Keratinocyte (primary cell): ENCODE measurements around the gene NLRP3. TPM values are rescaled to one million over a fixed set of nuclear protein-coding genes. Genes with fewer than 3 reads are reported as not detected.

Experiments
- DNase-seq: peaks from one replicate; pipeline ENCODE4 v3.0.0-alpha.2; 2011; ENCODE audit warnings: low read depth, missing footprints, low spot score
- FAIRE-seq: peaks from 2 replicates; lab custom pipeline; 2011; peaks lifted over from hg19 to GRCh38; lab: Jason Lieb, UNC
- H2AFZ ChIP-seq: 2 replicates; pipeline ENCODE4 v1.6.0; 2012; ENCODE audit warnings: low read length, control low read depth, inconsistent platforms; ENCODE audit not compliant: control insufficient read depth
- H3K27ac ChIP-seq: 2 replicates; pipeline ENCODE4 v1.5.1; 2011; ENCODE audit warnings: low read length; ENCODE audit not compliant: control insufficient read depth, insufficient read depth
- H3K27me3 ChIP-seq: 3 replicates; pipeline ENCODE4 v1.6.0; 2011; ENCODE audit warnings: low read length; ENCODE audit not compliant: control insufficient read depth, insufficient read depth; ENCODE audit errors: extremely low read depth
- H3K36me3 ChIP-seq, 2 experiments: 2 replicates in 1 of 2; 3 replicates in 1 of 2; pipeline ENCODE4 v1.5.1; 2011; ENCODE audit warnings: low read length in 2 of 2, mild to moderate bottlenecking in 1 of 2; ENCODE audit not compliant: control insufficient read depth in 2 of 2, insufficient read depth in 2 of 2; ENCODE audit errors: extremely low read depth in 1 of 2
- H3K4me1 ChIP-seq: 3 replicates; pipeline ENCODE4 v1.5.1; 2011; ENCODE audit warnings: low read length; ENCODE audit not compliant: control insufficient read depth, insufficient read depth; ENCODE audit errors: extremely low read depth
- H3K4me2 ChIP-seq: 3 replicates; pipeline ENCODE4 v1.6.0; 2011; ENCODE audit warnings: low read depth, low read length; ENCODE audit not compliant: control insufficient read depth, insufficient read depth; ENCODE audit errors: extremely low read depth
- H3K4me3 ChIP-seq, 3 experiments: fragments of 200-600 bp in 1 of 3; sonication (generic) in 1 of 3; 2 replicates in 2 of 3; 3 replicates in 1 of 3; pipeline ENCODE4 v1.5.1; 2011 to 2016; ENCODE audit warnings: low read length in 3 of 3, mild to moderate bottlenecking in 3 of 3, control low read depth in 2 of 3, inconsistent platforms in 1 of 3, low read depth in 1 of 3, mixed read lengths in 1 of 3, mixed run types in 1 of 3, moderate library complexity in 1 of 3; ENCODE audit not compliant: control insufficient read depth in 2 of 3, insufficient read depth in 2 of 3; ENCODE audit errors: extremely low read depth in 1 of 3
- H3K79me2 ChIP-seq: 2 replicates; pipeline ENCODE4 v1.6.0; 2012; ENCODE audit warnings: low read length; ENCODE audit not compliant: control insufficient read depth, insufficient read depth
- H3K9ac ChIP-seq: 3 replicates; pipeline ENCODE4 v1.6.0; 2011; ENCODE audit warnings: low read length; ENCODE audit not compliant: control insufficient read depth, insufficient read depth; ENCODE audit errors: extremely low read depth
- H3K9me1 ChIP-seq: 3 replicates; pipeline ENCODE4 v1.6.0; 2011; ENCODE audit warnings: low read length; ENCODE audit not compliant: control insufficient read depth, insufficient read depth; ENCODE audit errors: extremely low read depth
- H3K9me3 ChIP-seq: 2 replicates; pipeline ENCODE4 v1.5.1; 2012; ENCODE audit warnings: low read depth, low read length; ENCODE audit not compliant: control insufficient read depth
- H4K20me1 ChIP-seq: 3 replicates; pipeline ENCODE4 v1.6.0; 2011; ENCODE audit warnings: low read length; ENCODE audit not compliant: control insufficient read depth, insufficient read depth; ENCODE audit errors: extremely low read depth
- CTCF ChIP-seq, 3 experiments: IDR thresholded peaks in 1 of 3; conservative IDR thresholded peaks in 1 of 3; optimal IDR thresholded peaks in 1 of 3; 2 replicates in 2 of 3; 3 replicates in 1 of 3; pipeline versions ENCODE3 to v1.5.1; 2011; ENCODE audit warnings: low read length in 3 of 3, mild to moderate bottlenecking in 3 of 3, moderate library complexity in 2 of 3, control low read depth in 1 of 3, inconsistent platforms in 1 of 3; ENCODE audit not compliant: insufficient read depth in 2 of 3; ENCODE audit errors: extremely low read depth in 1 of 3
- EZH2 ChIP-seq: IDR thresholded peaks from one replicate; pipeline ENCODE4 v1.6.1; 2012; ENCODE audit warnings: inconsistent platforms, mild to moderate bottlenecking, low read length, moderate library complexity
- dilution Hi-C: fragments of 300-500 bp; cut with MboI; formaldehyde crosslinking; loops from one replicate; pipeline ENCODE4 v1.7.0; 2020; ENCODE audit warnings: low sequenced_read_pairs; ENCODE audit not compliant: extremely low pct_ligation_motif_present
- polyA plus RNA-seq, 5 experiments: library from polyadenylated mRNA; depleted of rRNA in 3 of 5; stranded (reverse) in 3 of 5; stranded (forward) in 1 of 5; unstranded in 1 of 5; fragments of >200 nt; gene quantifications; 1 replicate in 1 of 5; 2 replicates in 3 of 5; 3 replicates in 1 of 5; pipeline versions ENCODE4 v1.2.1 to v1.2.3, GENCODE V29; 2011 to 2012; ENCODE audit warnings: missing spikeins in 2 of 5, low read depth in 1 of 5, low replicate concordance in 1 of 5

NLRP3 gene
- polyA plus RNA-seq, 1 donor (not counting 4 experiments of a cell fraction or from before 2014, with no cell fraction given) = 0.03 TPM

GRCh38 chr1:247443641-247444040 is 27.7 kb downstream of the NLRP3 start:
- no peaks in the 10 kb centered on the region for H3K9me3 ChIP-seq
- no peak overlapping the region for H3K4me2 ChIP-seq
- no peaks in the 10 kb centered on the region for H3K79me2 ChIP-seq
- no peak overlapping the region for H3K9ac ChIP-seq
- FAIRE-seq (no peak), DNase-seq (no peak)
- dilution Hi-C loops = no loop called here
- H3K9me1 ChIP-seq = no peaks in the 10 kb centered on the region
- H3K27me3 ChIP-seq = no peaks in the 10 kb centered on the region
- no peak overlapping the region for H3K4me3 ChIP-seq
- no peak overlapping the region for H2AFZ ChIP-seq
- no peak for TF ChIP-seq CTCF (optimal IDR thresholded peaks at IDR 0.05 in 1 of 3, IDR thresholded peaks at IDR 0.05 in 1 of 3, conservative IDR thresholded peaks at IDR 0.05 in 1 of 3; ENCODE audit: extremely low read depth in 1 of 3, insufficient read depth in 2 of 3, low read length in 3 of 3)
- no peak for TF ChIP-seq EZH2
- peaks cover 4% of the 10 kb centered on the region for H3K4me1 ChIP-seq
- H3K36me3 ChIP-seq = no peaks in the 10 kb centered on the region
- H3K27ac ChIP-seq = no peak overlapping the region
- H4K20me1 ChIP-seq = no peaks in the 10 kb centered on the region

DNA sequence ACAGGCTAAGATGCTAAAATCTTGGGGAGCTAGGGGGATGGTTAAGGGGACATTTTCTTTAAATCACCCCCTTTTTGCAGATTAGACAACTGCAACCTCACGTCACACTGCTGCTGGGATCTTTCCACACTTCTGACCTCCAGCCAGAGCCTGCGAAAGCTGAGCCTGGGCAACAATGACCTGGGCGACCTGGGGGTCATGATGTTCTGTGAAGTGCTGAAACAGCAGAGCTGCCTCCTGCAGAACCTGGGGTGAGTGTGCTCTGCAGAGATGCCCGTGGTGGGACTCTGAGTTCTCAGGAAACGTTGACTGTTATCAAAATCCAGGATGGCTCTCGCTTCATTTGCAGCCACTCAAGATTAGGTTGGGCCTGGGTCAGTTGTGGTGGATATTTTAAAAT is 28.6 kb downstream of the NLRP3 start:
- dilution Hi-C loops = no loop called here
- FAIRE-seq (no peak), DNase-seq (no peak)
- TF ChIP-seq EZH2 (no peak), CTCF (optimal IDR thresholded peaks at IDR 0.05 in 1 of 3, IDR thresholded peaks at IDR 0.05 in 1 of 3, conservative IDR thresholded peaks at IDR 0.05 in 1 of 3; ENCODE audit: extremely low read depth in 1 of 3, insufficient read depth in 2 of 3, low read length in 3 of 3) (no peak)
- H3K9ac ChIP-seq = no peak overlapping the region
- H3K4me3 ChIP-seq = no peak overlapping the region
- no peaks in the 10 kb centered on the region for H3K36me3 ChIP-seq
- H3K4me1 ChIP-seq = peaks cover 4% of the 10 kb centered on the region
- H3K4me2 ChIP-seq = no peak overlapping the region
- no peak overlapping the region for H3K27ac ChIP-seq
- no peaks in the 10 kb centered on the region for H3K9me1 ChIP-seq
- H3K79me2 ChIP-seq = no peaks in the 10 kb centered on the region
- H3K27me3 ChIP-seq = no peaks in the 10 kb centered on the region
- no peaks in the 10 kb centered on the region for H3K9me3 ChIP-seq
- no peak overlapping the region for H2AFZ ChIP-seq
- H4K20me1 ChIP-seq = no peaks in the 10 kb centered on the region
